Measurements from ENCODE around the gene CSF1. TPM values are rescaled to one million over a fixed set of nuclear protein-coding genes. Genes with fewer than 3 reads are reported as not detected.
A peak's percentile ranks its signal among the peaks of the same experiment; 100 is the strongest.

Gene CSF1
- total and polyA plus RNA-seq, 2 of the 13 experiments (the other 11 are each of a cell fraction or from before 2014, with no cell fraction given), result 4.6 to 13.3 TPM

GRCh38 chr1:109877317-109877771 lies 33.3 kb upstream of the CSF1 start (continued):
- TF ChIP-seq ZNF646 (CRISPR knock-in tag; IDR thresholded peaks at IDR 0.05), result no peak
- no peak for TF ChIP-seq ZNF615 (CRISPR knock-in tag; IDR thresholded peaks at IDR 0.05; ENCODE audit: borderline replicate concordance)
- no peak for TF ChIP-seq SNRNP70 (IDR thresholded peaks at IDR 0.05; ENCODE audit: low read depth, low read length)
- no peak for TF ChIP-seq ZFP1 (CRISPR knock-in tag; IDR thresholded peaks at IDR 0.05)
- TF ChIP-seq TRAFD1 (CRISPR knock-in tag; IDR thresholded peaks at IDR 0.05; ENCODE audit: borderline replicate concordance), result no peak
- no peak for TF ChIP-seq ZNF713 (CRISPR knock-in tag; IDR thresholded peaks at IDR 0.05)
- no peak for TF ChIP-seq ZMYM2 (CRISPR knock-in tag; IDR thresholded peaks at IDR 0.05)
- TF ChIP-seq ZNF484 (CRISPR knock-in tag; IDR thresholded peaks at IDR 0.05; ENCODE audit: borderline replicate concordance, low read depth), result no peak
- no peak for TF ChIP-seq REL (CRISPR knock-in tag; conservative IDR thresholded peaks at IDR 0.05)
- no peak for TF ChIP-seq ZNF543 (CRISPR knock-in tag; IDR thresholded peaks at IDR 0.05)
- no peak for TF ChIP-seq ZNF576 (CRISPR knock-in tag; IDR thresholded peaks at IDR 0.05)
- no peak for TF ChIP-seq GZF1 (CRISPR knock-in tag; IDR thresholded peaks at IDR 0.05)
- TF ChIP-seq ZNF460 (CRISPR knock-in tag; IDR thresholded peaks at IDR 0.05; ENCODE audit: borderline replicate concordance), result no peak
- TF ChIP-seq ZNF652 (CRISPR knock-in tag; IDR thresholded peaks at IDR 0.05; ENCODE audit: borderline replicate concordance, low read depth), result peak; percentile 64; the same call in 1 of the 2 replicates
- no peak for TF ChIP-seq ARNTL (CRISPR knock-in tag; IDR thresholded peaks at IDR 0.05)
- TF ChIP-seq SMAD3 (CRISPR knock-in tag; IDR thresholded peaks at IDR 0.05), result no peak
- peak; percentile 60; the same call in 1 of the 2 replicates for TF ChIP-seq BRCA1 (CRISPR knock-in tag; IDR thresholded peaks at IDR 0.05)
- peak; percentile 29; the same call in 1 of the 2 replicates for TF ChIP-seq FOXP4 (CRISPR knock-in tag; IDR thresholded peaks at IDR 0.05)
- no peak for TF ChIP-seq RBM39 (IDR thresholded peaks at IDR 0.05; ENCODE audit: low read depth, low read length, poor library complexity, severe bottlenecking)
- TF ChIP-seq ZNF605 (CRISPR knock-in tag; IDR thresholded peaks at IDR 0.05), result no peak
- TF ChIP-seq ZSCAN31 (CRISPR knock-in tag; IDR thresholded peaks at IDR 0.05; ENCODE audit: low read depth), result no peak
- TF ChIP-seq ZNF124 (CRISPR knock-in tag; IDR thresholded peaks at IDR 0.05), result no peak

Measured in HepG2 (cell line).